GM18508 (cell line): Measurements from ENCODE around the gene BCKDHB.
A peak's percentile ranks its signal among the peaks of the same experiment; 100 is the strongest.
"Not testable (repeated sequence)": the region's sequence is repeated elsewhere in the genome, so short reads cannot be mapped to it uniquely, and the experiment has no call there.

ENCODE experiments used
- ATAC-seq: cut with Tn5 transposase; IDR thresholded peaks from one replicate; pipeline ENCODE4 v1.9.1; 2021; ENCODE audit warnings: moderate number of reproducible peaks; ENCODE audit not compliant: insufficient read depth, unreplicated experiment

BCKDHB gene

GRCh38 chr6:80197986-80198385 is 91.5 kb downstream of the BCKDHB start:
- ATAC-seq = no peak

- ATAC-seq = no peak
Observed at GRCh38 chr6:80203283-80203682, 96.8 kb downstream of the BCKDHB start.

GRCh38 chr6:80205404-80205803 is 98.9 kb downstream of the BCKDHB start:
- no peak for ATAC-seq

- ATAC-seq = no peak
Observed at GRCh38 chr6:80206758-80207157, 100.3 kb downstream of the BCKDHB start.

- ATAC-seq = peak; percentile 47
Observed at GRCh38 chr6:80209430-80209829, 103.0 kb downstream of the BCKDHB start.

- ATAC-seq = no peak
Observed at GRCh38 chr6:80210618-80211017, 104.1 kb downstream of the BCKDHB start.

- ATAC-seq = no peak
Observed at GRCh38 chr6:80211286-80211685, 104.8 kb downstream of the BCKDHB start.

- ATAC-seq = not testable (repeated sequence)
Observed at GRCh38 chr6:80211890-80212289, 105.4 kb downstream of the BCKDHB start.

- no peak for ATAC-seq
Observed at GRCh38 chr6:80214436-80215022, 108.1 kb downstream of the BCKDHB start.

GRCh38 chr6:80215063-80215462 is 108.6 kb downstream of the BCKDHB start:
- ATAC-seq = no peak

GRCh38 chr6:80217794-80218193 is 111.3 kb downstream of the BCKDHB start:
- ATAC-seq = no peak

- no peak for ATAC-seq
Observed at GRCh38 chr6:80223743-80224212, 117.3 kb downstream of the BCKDHB start.

GRCh38 chr6:80226151-80226550 is 119.7 kb downstream of the BCKDHB start:
- ATAC-seq = no peak

- no peak for ATAC-seq
Observed at GRCh38 chr6:80226699-80227098, 120.2 kb downstream of the BCKDHB start.

GRCh38 chr6:80227545-80228105 is 121.2 kb downstream of the BCKDHB start:
- no peak for ATAC-seq

- ATAC-seq = no peak
Observed at GRCh38 chr6:80233262-80233661, 126.8 kb downstream of the BCKDHB start.

- ATAC-seq = no peak
Observed at GRCh38 chr6:80233958-80234357, 127.5 kb downstream of the BCKDHB start.

- no peak for ATAC-seq
Observed at GRCh38 chr6:80234401-80234800, 127.9 kb downstream of the BCKDHB start.

- no peak for ATAC-seq
Observed at GRCh38 chr6:80234908-80235307, 128.4 kb downstream of the BCKDHB start.

- no peak for ATAC-seq
Observed at GRCh38 chr6:80235647-80236046, 129.2 kb downstream of the BCKDHB start.

GRCh38 chr6:80238754-80239153 is 132.3 kb downstream of the BCKDHB start:
- ATAC-seq = not testable (repeated sequence)

- ATAC-seq = no peak
Observed at GRCh38 chr6:80245043-80245442, 138.6 kb downstream of the BCKDHB start.
